ENCODE data around the gene CROCC2. TPM values are rescaled to one million over a fixed set of nuclear protein-coding genes. Genes with fewer than 3 reads are reported as not detected.

The CROCC2 gene
- not detected in 3 replicates for total RNA-seq
- long read RNA-seq = 0 reads

- peaks cover 36% of the 10 kb centered on the region for H3K27me3 Mint-ChIP-seq (ENCODE audit: low read depth)
These were observed at the start of gene CROCC2 for GRCh38 chr2:240906141-240906910. Gene CROCC2, plus strand, starts transcription at chr2:240906336. Its CDS starts 178 bp downstream, at chr2:240906514.

DNA sequence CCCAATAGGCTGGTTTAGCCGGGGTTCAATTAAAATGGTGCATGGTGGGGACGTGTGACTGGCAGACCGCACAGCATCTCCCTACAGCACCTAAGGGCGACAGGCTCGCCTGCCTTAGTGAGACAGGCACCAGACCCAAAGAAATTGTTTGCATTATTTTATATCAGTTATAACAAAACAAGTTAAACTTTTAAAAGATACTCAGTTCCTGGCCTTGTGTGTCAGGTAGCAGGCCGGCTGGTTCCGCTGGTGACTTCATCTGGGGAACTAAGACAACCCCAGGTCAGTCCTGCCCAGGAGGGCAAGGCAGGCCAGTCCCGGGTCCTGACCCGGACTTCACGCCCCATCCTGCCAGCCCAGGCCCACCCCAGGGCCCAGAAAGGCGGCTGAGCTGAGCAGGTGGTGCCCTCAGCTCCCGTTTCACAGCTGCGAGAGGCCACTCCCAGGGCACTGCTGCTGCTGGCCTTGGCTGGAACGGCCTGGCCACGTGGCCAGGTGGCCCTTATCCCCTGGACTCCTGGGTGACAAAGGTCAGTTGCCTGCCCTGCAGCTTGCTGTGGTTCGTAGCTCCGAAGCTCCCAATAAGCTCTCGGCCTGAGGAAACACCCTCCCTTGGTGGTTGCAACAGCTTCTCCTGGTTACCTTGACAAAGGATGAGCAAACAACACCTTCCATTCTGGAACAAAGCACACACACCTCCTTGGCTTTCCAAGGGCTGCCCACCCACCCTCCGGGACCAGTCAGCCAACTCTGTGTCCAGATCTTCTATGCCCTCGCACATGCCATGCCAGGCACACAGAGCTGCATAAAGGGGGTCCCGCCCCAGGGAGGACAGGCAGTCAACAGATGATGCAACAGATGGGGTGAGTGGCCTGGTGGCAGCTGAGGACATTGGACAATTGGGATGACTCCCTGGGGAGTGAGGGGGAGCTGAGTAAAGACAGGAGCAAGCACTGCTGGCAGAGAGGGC is 48.8 kb upstream of the CROCC2 start:
- DNase-seq (ENCODE audit: low spot score) = peak; percentile 71
- Mint-ChIP-seq H3K27ac (ENCODE audit: unreplicated experiment) (no peak overlapping the region), H3K4me1 (ENCODE audit: low read depth) (no peaks in the 10 kb centered on the region)

More at GRCh38 chr2:240906141-240906910, at the start of gene CROCC2:
- Mint-ChIP-seq H3K27ac (ENCODE audit: unreplicated experiment) (no peak within 1 kb of the TSS), H3K9me3 (ENCODE audit: low read depth) (no peaks in the 10 kb centered on the region), H3K36me3 (ENCODE audit: low read depth) (no peaks in the 10 kb centered on the region), H3K4me1 (ENCODE audit: low read depth) (no peaks in the 10 kb centered on the region), H3K4me3 (ENCODE audit: unreplicated experiment) (no peak within 1 kb of the TSS)
- TF ChIP-seq, protein P1, sequence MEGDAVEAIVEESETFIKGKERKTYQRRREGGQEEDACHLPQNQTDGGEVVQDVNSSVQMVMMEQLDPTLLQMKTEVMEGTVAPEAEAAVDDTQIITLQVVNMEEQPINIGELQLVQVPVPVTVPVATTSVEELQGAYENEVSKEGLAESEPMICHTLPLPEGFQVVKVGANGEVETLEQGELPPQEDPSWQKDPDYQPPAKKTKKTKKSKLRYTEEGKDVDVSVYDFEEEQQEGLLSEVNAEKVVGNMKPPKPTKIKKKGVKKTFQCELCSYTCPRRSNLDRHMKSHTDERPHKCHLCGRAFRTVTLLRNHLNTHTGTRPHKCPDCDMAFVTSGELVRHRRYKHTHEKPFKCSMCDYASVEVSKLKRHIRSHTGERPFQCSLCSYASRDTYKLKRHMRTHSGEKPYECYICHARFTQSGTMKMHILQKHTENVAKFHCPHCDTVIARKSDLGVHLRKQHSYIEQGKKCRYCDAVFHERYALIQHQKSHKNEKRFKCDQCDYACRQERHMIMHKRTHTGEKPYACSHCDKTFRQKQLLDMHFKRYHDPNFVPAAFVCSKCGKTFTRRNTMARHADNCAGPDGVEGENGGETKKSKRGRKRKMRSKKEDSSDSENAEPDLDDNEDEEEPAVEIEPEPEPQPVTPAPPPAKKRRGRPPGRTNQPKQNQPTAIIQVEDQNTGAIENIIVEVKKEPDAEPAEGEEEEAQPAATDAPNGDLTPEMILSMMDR (IDR thresholded peaks at IDR 0.05) = no peak
- DNase-seq (ENCODE audit: low spot score) = no peak

GRCh38 chr2:240858321-240858720 is 47.8 kb upstream of the CROCC2 start:
- Mint-ChIP-seq H3K27me3 (ENCODE audit: low read depth) (peaks cover 28% of the 10 kb centered on the region), H3K4me3 (ENCODE audit: unreplicated experiment) (no peak overlapping the region), H3K4me1 (ENCODE audit: low read depth) (no peaks in the 10 kb centered on the region), H3K27ac (ENCODE audit: unreplicated experiment) (no peak overlapping the region), H3K9me3 (ENCODE audit: low read depth) (peaks cover 11% of the 10 kb centered on the region), H3K36me3 (ENCODE audit: low read depth) (no peaks in the 10 kb centered on the region)
- TF ChIP-seq, protein P1 (IDR thresholded peaks at IDR 0.05) = no peak
- DNase-seq (ENCODE audit: low spot score) = peak; percentile 32

More for the DNA sequence above, 48.8 kb upstream of the CROCC2 start:
- TF ChIP-seq, protein P1 (IDR thresholded peaks at IDR 0.05) = no peak
- peaks cover 25% of the 10 kb centered on the region for H3K27me3 Mint-ChIP-seq (ENCODE audit: low read depth)
- no peak overlapping the region for H3K4me3 Mint-ChIP-seq (ENCODE audit: unreplicated experiment)
- H3K9me3 Mint-ChIP-seq (ENCODE audit: low read depth) = peaks cover 11% of the 10 kb centered on the region
- H3K36me3 Mint-ChIP-seq (ENCODE audit: low read depth) = no peaks in the 10 kb centered on the region

- Mint-ChIP-seq H3K4me1 (ENCODE audit: low read depth) (no peaks in the 10 kb centered on the region), H3K27me3 (ENCODE audit: low read depth) (peaks cover 33% of the 10 kb centered on the region)
These were observed 47.3 kb upstream of the CROCC2 start for GRCh38 chr2:240858871-240859270.

More at GRCh38 chr2:240858871-240859270, 47.3 kb upstream of the CROCC2 start:
- H3K4me3 Mint-ChIP-seq (ENCODE audit: unreplicated experiment) = no peak overlapping the region
- peaks cover 11% of the 10 kb centered on the region for H3K9me3 Mint-ChIP-seq (ENCODE audit: low read depth)
- H3K36me3 Mint-ChIP-seq (ENCODE audit: low read depth) = no peaks in the 10 kb centered on the region
- DNase-seq (ENCODE audit: low spot score) = peak; percentile 44
- no peak overlapping the region for H3K27ac Mint-ChIP-seq (ENCODE audit: unreplicated experiment)
- TF ChIP-seq, protein P1 (IDR thresholded peaks at IDR 0.05) = no peak

Data from chondrocyte (in vitro differentiated cells).